HepG2 (cell line): ENCODE results near the gene HOXA7. TPM values are rescaled to one million over a fixed set of nuclear protein-coding genes. Genes with fewer than 3 reads are reported as not detected.

Experiments used
- BCL6 ChIP-seq: IDR thresholded peaks from 2 replicates; pipeline ENCODE4 v1.6.1; 2016; ENCODE audit warnings: missing genetic modification reagents, missing compliant biosample characterization
- FUBP1 ChIP-seq: sonication (generic); formaldehyde crosslinking; IDR thresholded peaks from 2 replicates; pipeline ENCODE4 v1.5.1; 2020; ENCODE audit warnings: missing genetic modification reagents, mild to moderate bottlenecking, borderline replicate concordance
- IKZF4 ChIP-seq: sonication (generic); formaldehyde crosslinking; IDR thresholded peaks from 2 replicates; pipeline ENCODE4 v1.5.1; 2020; ENCODE audit warnings: borderline replicate concordance, mild to moderate bottlenecking, low read depth, missing genetic modification reagents; ENCODE audit errors: not compliant biosample characterization
- MTF2 ChIP-seq: sonication (generic); formaldehyde crosslinking; IDR thresholded peaks from 2 replicates; pipeline ENCODE4 v1.5.0; 2020; ENCODE audit warnings: missing genetic modification reagents, borderline replicate concordance
- NR2C2 ChIP-seq: sonication (generic); formaldehyde crosslinking; IDR thresholded peaks from 2 replicates; pipeline ENCODE4 v1.4.0; 2020; ENCODE audit warnings: missing genetic modification reagents, mild to moderate bottlenecking, moderate library complexity, borderline replicate concordance
- PAXIP1 ChIP-seq: sonication (generic); formaldehyde crosslinking; conservative IDR thresholded peaks from 2 replicates; pipeline ENCODE4 v1.4.0; 2020; ENCODE audit warnings: mild to moderate bottlenecking, missing genetic modification reagents, moderate library complexity
- RNF2 ChIP-seq: fragments of 450-650 bp; conservative IDR thresholded peaks from 2 replicates; pipeline ENCODE4 v1.6.1; 2016; ENCODE audit warnings: low read depth
- RORA ChIP-seq: sonication (generic); formaldehyde crosslinking; IDR thresholded peaks from 2 replicates; pipeline ENCODE4 v1.5.0; 2020; ENCODE audit warnings: mild to moderate bottlenecking, missing genetic modification reagents, moderate library complexity
- SKI ChIP-seq: fragments of 450-650 bp; IDR thresholded peaks from one replicate; pipeline ENCODE4 v1.6.1; 2018; ENCODE audit warnings: mild to moderate bottlenecking; ENCODE audit not compliant: partially characterized antibody
- SKIL ChIP-seq: sonication (generic); formaldehyde crosslinking; IDR thresholded peaks from 2 replicates; pipeline ENCODE4 v1.8.0; 2022; ENCODE audit warnings: missing genetic modification reagents, mild to moderate bottlenecking, moderate library complexity, borderline replicate concordance
- TEF ChIP-seq: sonication (generic); formaldehyde crosslinking; IDR thresholded peaks from 2 replicates; pipeline ENCODE4 v1.5.0; 2020; ENCODE audit warnings: missing genetic modification reagents
- ZNF687 ChIP-seq: sonication (generic); formaldehyde crosslinking; IDR thresholded peaks from 2 replicates; pipeline ENCODE4 v1.5.1; 2020; ENCODE audit warnings: mild to moderate bottlenecking, missing genetic modification reagents, moderate library complexity
- polyA plus RNA-seq, 8 experiments: library from polyadenylated mRNA; depleted of rRNA in 3 of 8; stranded (reverse) in 7 of 8; unstranded in 1 of 8; fragments of >200 nt; fragmentation: Illumina TruSeq in 4 of 8; extraction: Trizol in 4 of 8; gene quantifications; 2 replicates each; pipeline versions ENCODE4 v1.2.1 to v1.2.3, GENCODE V29; 2011 to 2016; ENCODE audit warnings: low read depth in 4 of 8, missing spikeins in 1 of 8, mixed read lengths in 1 of 8; ENCODE audit not compliant: insufficient read depth in 1 of 8
- total RNA-seq, 5 experiments: library from RNA; depleted of rRNA; stranded (reverse); fragments of >200 nt; fragmentation: Illumina TruSeq; extraction: Trizol; gene quantifications; 2 replicates each; pipeline ENCODE4 v1.2.3, GENCODE V29; 2016; ENCODE audit warnings: low read depth in 1 of 5

HOXA7 gene
- total and polyA plus RNA-seq, 2 of the 13 experiments (the other 11 are each of a cell fraction or from before 2014, with no cell fraction given) = 0.05 TPM; not detected in 1

GRCh38 chr7:27198871-27199801, 42.7 kb upstream of the HOXA7 start (continued):
- TF ChIP-seq SKIL (CRISPR knock-in tag) (no peak), BCL6 (0 out of 2 replicates have a peak, but pooled peaks have one; percentile 13), SKI (no peak), RORA (CRISPR knock-in tag) (no peak), NR2C2 (CRISPR knock-in tag) (no peak), FUBP1 (CRISPR knock-in tag) (no peak), MTF2 (CRISPR knock-in tag) (peak; percentile 73; the same call in 1 of the 2 replicates), IKZF4 (CRISPR knock-in tag) (no peak), TEF (CRISPR knock-in tag) (no peak), RNF2 (0 out of 2 replicates have a peak, but pooled peaks have one; percentile 38), ZNF687 (peak; percentile 29; the same call in 1 of the 2 replicates), PAXIP1 (CRISPR knock-in tag) (no peak)
